Lower leg skin (tissue), 4 donors: ENCODE results near the gene UBE2I. TPM values are rescaled to one million over a fixed set of nuclear protein-coding genes. Genes with fewer than 3 reads are reported as not detected.

Source experiments
- DNase-seq, 2 donors: peaks; one replicate each; pipeline ENCODE4 v3.0.0-alpha.2; 2019; ENCODE audit warnings: low spot score in 2 of 2
- H3K4me3 ChIP-seq: fragments of 200-600 bp; sonication (generic); 2 replicates; pipeline ENCODE4 v1.5.1; 2017; ENCODE audit warnings: mild to moderate bottlenecking, low read depth; ENCODE audit not compliant: poor library complexity, severe bottlenecking
- POLR2A ChIP-seq, 2 donors: fragments of 450-650 bp; IDR thresholded peaks; one replicate each; pipeline ENCODE4 v1.6.1; 2016 to 2017; ENCODE audit warnings: antibody characterized with exemption in 2 of 2, mild to moderate bottlenecking in 1 of 2, moderate library complexity in 1 of 2
- WGBS, 2 donors: methylation state at CpG; one replicate each; pipeline ENCODE4 v1.1.5; 2018; 5-methylcytosine and 5-hydroxymethylcytosine counted together
- intact Hi-C: fragments of 100-400 bp; cut with DNase I; formaldehyde crosslinking; loops from one replicate; pipeline ENCODE4 v1.15.0; 2023; ENCODE audit warnings: low total_unique reads
- total RNA-seq, 4 donors: library from RNA; depleted of rRNA; stranded (reverse); fragments of >200 nt; gene quantifications; one replicate each; pipeline ENCODE4 v1.1.0, GENCODE V29; 2016
- TF ChIP-seq, protein P1 (sequence below), 3 donors: fragments of 450-650 bp; IDR thresholded peaks; one replicate each; pipeline ENCODE4 v1.5.1; 2016; ENCODE audit warnings: antibody characterized with exemption in 3 of 3, mild to moderate bottlenecking in 3 of 3, moderate library complexity in 2 of 3

Gene UBE2I
- total RNA-seq, 4 donors from 2014 or later, result 42.1 to 138 (median 47.4) TPM

DNA sequence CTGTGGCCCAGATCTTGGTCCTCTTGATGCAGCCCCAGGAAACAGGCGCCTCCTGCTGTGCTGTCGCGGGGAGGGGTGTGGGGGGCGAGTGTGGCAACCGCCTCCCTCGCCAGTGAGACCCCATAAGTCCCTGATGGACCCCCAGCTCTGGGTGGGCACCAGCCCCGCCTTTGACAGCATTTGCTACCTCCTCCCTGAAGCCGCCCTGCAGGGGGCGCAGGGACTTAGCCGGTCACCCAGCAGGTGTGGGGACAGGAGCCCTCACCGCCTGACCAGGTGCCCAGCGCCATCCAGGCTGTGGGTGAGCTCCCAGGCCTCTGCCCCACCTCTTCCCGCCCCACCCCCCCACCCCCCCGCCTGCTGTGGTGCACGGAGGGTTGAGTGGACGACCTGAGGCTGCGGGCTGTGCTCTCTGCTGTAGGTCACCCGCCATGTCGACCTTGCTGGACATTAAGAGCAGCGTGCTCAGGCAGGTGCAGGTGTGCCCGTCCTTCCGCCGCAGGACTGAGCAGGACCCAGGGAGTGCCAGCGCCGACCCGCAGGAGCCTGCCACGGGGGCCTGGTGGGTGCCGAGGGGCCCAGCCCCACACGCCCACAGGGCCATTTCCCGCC is 28.8 kb downstream of the UBE2I start:
- no peak for DNase-seq
- intact Hi-C loops, result no loop called here
- H3K4me3 ChIP-seq, result no peak overlapping the region
- no peak for TF ChIP-seq POLR2A (IDR thresholded peaks at IDR 0.05)
- TF ChIP-seq, protein P1, sequence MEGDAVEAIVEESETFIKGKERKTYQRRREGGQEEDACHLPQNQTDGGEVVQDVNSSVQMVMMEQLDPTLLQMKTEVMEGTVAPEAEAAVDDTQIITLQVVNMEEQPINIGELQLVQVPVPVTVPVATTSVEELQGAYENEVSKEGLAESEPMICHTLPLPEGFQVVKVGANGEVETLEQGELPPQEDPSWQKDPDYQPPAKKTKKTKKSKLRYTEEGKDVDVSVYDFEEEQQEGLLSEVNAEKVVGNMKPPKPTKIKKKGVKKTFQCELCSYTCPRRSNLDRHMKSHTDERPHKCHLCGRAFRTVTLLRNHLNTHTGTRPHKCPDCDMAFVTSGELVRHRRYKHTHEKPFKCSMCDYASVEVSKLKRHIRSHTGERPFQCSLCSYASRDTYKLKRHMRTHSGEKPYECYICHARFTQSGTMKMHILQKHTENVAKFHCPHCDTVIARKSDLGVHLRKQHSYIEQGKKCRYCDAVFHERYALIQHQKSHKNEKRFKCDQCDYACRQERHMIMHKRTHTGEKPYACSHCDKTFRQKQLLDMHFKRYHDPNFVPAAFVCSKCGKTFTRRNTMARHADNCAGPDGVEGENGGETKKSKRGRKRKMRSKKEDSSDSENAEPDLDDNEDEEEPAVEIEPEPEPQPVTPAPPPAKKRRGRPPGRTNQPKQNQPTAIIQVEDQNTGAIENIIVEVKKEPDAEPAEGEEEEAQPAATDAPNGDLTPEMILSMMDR (IDR thresholded peaks at IDR 0.05), result no peak
- WGBS, 2 donors, result 28 to 35% methylated on average over 15 to 19 of the region's 30 CpGs

DNA sequence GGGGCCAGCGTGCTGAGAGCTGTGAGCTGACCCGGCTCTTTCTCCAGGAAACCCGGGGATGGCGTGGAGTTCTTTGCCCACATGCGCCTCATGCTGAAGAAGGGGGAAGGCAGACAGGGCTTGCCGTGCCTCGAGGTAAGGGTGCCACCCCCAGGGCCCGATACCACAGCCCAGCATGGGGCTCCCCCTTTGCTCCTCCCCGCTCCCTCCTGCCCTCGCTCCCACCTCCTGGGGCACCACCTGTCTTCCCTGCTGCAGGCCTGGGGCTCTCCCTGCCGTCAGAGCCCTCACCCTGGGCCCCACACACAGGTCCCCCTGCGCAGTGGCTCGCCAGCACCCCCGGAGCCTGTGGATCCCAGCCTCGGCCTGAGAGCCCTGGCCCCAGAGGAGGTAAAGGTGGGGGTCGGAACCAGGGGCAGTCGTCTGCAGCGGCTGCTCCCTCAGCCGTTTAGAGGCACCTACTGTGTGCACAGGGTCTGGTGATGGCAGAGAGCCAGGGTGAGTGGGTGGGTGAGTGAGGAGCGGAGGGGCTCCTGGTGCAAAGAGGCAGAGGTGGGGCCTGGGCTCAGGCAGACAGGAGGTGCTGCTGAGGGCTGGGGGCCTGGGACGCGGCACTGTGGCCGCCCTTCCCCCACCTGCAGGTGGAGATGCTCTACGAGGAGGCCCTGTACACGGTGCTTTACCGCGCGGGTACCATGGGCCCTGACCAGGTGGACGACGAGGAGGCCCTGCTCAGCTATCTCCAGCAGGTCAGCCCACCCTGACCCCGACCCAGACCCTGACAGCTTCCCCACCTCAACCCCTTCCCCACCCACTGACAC is 29.6 kb downstream of the UBE2I start:
- WGBS, 2 donors, result 62 to 66% methylated on average over 16 to 31 of the region's 31 CpGs
- no peak overlapping the region for H3K4me3 ChIP-seq
- intact Hi-C loops, result no loop called here
- no peak for DNase-seq
- TF ChIP-seq, protein P1 (IDR thresholded peaks at IDR 0.05), result no peak
- TF ChIP-seq POLR2A (IDR thresholded peaks at IDR 0.05), result no peak

DNA sequence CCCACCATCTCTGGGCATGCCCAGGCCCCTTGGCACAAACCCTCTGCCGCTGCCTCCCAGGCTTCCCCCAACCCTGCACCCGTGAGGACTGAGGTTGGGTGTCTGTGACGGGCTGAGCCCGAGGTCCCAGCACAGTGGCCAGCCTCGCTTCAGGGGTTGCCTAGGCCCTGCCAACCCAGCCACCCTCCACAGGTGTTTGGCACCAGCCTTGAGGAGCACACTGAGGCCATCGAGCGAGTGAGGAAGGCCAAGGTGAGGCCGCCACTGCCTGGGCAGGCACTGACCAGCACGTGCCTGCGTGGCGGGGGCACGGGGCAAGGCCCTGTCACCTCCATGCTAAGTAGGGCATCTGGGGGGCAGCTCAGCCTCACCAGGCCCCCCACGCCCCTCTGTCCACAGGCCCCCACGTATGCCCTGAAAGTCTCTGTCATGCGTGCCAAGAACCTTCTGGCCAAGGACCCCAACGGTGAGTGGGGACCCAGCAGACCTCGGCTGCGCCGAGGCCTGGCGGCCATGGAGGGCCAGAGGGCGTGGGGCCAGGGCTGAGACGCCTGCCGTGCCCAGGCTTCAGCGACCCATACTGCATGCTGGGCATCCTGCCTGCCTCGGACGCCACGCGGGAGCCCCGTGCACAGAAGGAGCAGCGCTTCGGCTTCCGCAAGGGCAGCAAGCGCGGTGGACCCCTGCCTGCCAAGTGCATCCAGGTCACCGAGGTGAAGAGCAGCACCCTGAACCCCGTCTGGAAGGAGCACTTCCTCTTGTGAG is 31.5 kb downstream of the UBE2I start:
- 74 to 80% methylated on average over 16 to 22 of the region's 36 CpGs for WGBS, 2 donors
- DNase-seq, result no peak

DNA sequence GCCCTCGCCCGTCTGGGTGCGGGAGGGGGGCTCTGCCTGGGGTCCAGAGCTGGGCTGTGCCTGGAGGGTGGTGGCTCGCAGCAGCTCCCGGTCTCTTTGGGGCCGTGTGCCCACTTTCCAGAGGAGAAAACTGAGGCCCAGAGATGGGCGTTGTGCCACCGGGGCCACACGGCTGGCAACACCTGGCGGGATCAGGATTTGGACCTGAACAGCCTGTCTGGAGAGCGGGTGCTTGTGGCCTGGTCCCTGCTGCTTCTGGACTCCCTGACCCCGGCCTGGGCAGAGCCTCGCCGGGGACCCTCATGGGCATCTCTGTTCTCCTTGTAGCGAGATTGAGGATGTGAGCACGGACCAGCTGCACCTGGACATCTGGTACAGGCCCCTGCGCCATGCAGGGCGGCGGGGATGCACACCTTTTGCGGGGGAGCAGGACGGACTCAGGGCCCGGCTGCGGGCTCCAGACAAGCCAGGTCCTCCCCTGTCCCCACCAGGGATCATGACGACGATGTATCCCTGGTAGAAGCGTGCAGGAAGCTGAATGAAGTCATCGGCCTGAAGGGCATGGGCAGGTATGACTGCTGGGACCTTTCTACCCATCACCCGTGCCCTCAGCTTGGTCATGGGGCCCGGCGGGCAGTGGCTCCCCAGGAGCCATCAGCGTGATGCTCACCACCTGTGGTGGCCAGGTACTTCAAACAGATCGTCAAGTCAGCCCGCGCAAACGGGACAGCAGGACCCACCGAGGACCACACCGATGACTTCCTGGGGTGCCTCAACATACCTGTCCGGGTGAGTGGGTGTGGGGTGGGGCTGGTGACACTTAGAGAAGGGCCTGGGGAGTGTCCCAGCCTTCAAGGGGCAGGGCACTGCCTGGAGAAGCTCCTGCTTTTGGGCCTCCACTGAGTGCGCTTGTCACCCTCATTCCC is 32.3 kb downstream of the UBE2I start:
- TF ChIP-seq POLR2A (IDR thresholded peaks at IDR 0.05), result no peak
- TF ChIP-seq, protein P1 (IDR thresholded peaks at IDR 0.05), result no peak
- no peak for DNase-seq
- intact Hi-C loops, result no loop called here
- no peak overlapping the region for H3K4me3 ChIP-seq
- 83 to 87% methylated on average over 30 to 33 of the region's 39 CpGs for WGBS, 2 donors

More for the DNA sequence above, 31.5 kb downstream of the UBE2I start:
- TF ChIP-seq POLR2A (IDR thresholded peaks at IDR 0.05), result no peak
- TF ChIP-seq, protein P1 (IDR thresholded peaks at IDR 0.05), result no peak
- intact Hi-C loops, result no loop called here
- H3K4me3 ChIP-seq, result no peak overlapping the region
